Erythroblast (primary cell): Measurements from ENCODE around the gene C16orf95.

ENCODE experiments used
- DNase-seq, 2 experiments: peaks; one replicate each; lab custom pipeline; 2025; lab: John Stamatoyannopoulos, UW
- GATA1 ChIP-seq: IDR thresholded peaks from 2 replicates; pipeline ENCODE4 v1.6.1; 2011; ENCODE audit warnings: low read depth, mild to moderate bottlenecking, control low read depth, low read length, moderate library complexity
- POLR2A ChIP-seq: IDR thresholded peaks from 2 replicates; pipeline ENCODE4 v1.6.1; 2011; ENCODE audit warnings: mild to moderate bottlenecking, low read length

Gene C16orf95

GRCh38 chr16:87322833-87323726 is 5.9 kb upstream of the C16orf95 start:
- no peak for DNase-seq
- TF ChIP-seq GATA1 (no peak), POLR2A (no peak)

- TF ChIP-seq GATA1 (no peak), POLR2A (no peak)
- no peak for DNase-seq
Measured at GRCh38 chr16:87322360-87322759, 5.2 kb upstream of the C16orf95 start.

- no peak for TF ChIP-seq POLR2A
- TF ChIP-seq GATA1: no peak
- no peak for DNase-seq
Measured at GRCh38 chr16:87321336-87322107, 4.3 kb upstream of the C16orf95 start.

GRCh38 chr16:87320510-87321227 is 3.5 kb upstream of the C16orf95 start:
- DNase-seq: no peak
- TF ChIP-seq POLR2A (no peak), GATA1 (no peak)

GRCh38 chr16:87319997-87320491 is 2.9 kb upstream of the C16orf95 start:
- DNase-seq: no peak
- TF ChIP-seq GATA1 (no peak), POLR2A (no peak)

- TF ChIP-seq POLR2A (no peak), GATA1 (no peak)
- DNase-seq: no peak
Measured at GRCh38 chr16:87319011-87319410, 1.8 kb upstream of the C16orf95 start.

GRCh38 chr16:87317750-87318644 is 805 bp upstream of the C16orf95 start:
- TF ChIP-seq GATA1 (no peak), POLR2A (no peak)
- peak; percentile 84 to 88 for DNase-seq

GRCh38 chr16:87316450-87316922 is 706 bp downstream of the C16orf95 start:
- no peak for DNase-seq
- no peak for TF ChIP-seq POLR2A
- TF ChIP-seq GATA1: no peak

GRCh38 chr16:87314990-87315420 is 2.2 kb downstream of the C16orf95 start:
- no peak for DNase-seq
- TF ChIP-seq POLR2A (no peak), GATA1 (no peak)

GRCh38 chr16:87312008-87312407 is 5.2 kb downstream of the C16orf95 start:
- DNase-seq: no peak

GRCh38 chr16:87311387-87311786 is 5.8 kb downstream of the C16orf95 start:
- no peak for DNase-seq
- TF ChIP-seq POLR2A (no peak), GATA1 (no peak)

More at GRCh38 chr16:87312008-87312407, 5.2 kb downstream of the C16orf95 start:
- TF ChIP-seq GATA1 (no peak), POLR2A (no peak)

- DNase-seq: no peak
- TF ChIP-seq GATA1 (no peak), POLR2A (no peak)
Measured at GRCh38 chr16:87310610-87311009, 6.6 kb downstream of the C16orf95 start.
